ENCODE results near the gene PTPRN2.
"Not testable (repeated sequence)": the region's sequence is repeated elsewhere in the genome, so short reads cannot be mapped to it uniquely, and the experiment has no call there.

PTPRN2 gene

GRCh38 chr7:157898802-157899505 lies 688.7 kb downstream of the PTPRN2 start:
- TF ChIP-seq JUND (IDR thresholded peaks at IDR 0.05; ENCODE audit: low read depth): no peak
- in situ Hi-C loops (cut with HindIII; ENCODE audit: low pct_unique_long_range_greater_than_20kb, low sequenced_read_pairs): no loop called here
- no peak for DNase-seq (ENCODE audit: low read depth in 1 of 2, low spot score in 1 of 2)

- in situ Hi-C loops (cut with HindIII; ENCODE audit: low pct_unique_long_range_greater_than_20kb, low sequenced_read_pairs): no loop called here
- DNase-seq (ENCODE audit: low read depth in 1 of 2, low spot score in 1 of 2): no peak
Measured at GRCh38 chr7:157898261-157898660, 689.4 kb downstream of the PTPRN2 start.

GRCh38 chr7:157897681-157898080 lies 689.9 kb downstream of the PTPRN2 start:
- in situ Hi-C loops (cut with HindIII; ENCODE audit: low pct_unique_long_range_greater_than_20kb, low sequenced_read_pairs): no loop called here
- DNase-seq (ENCODE audit: low read depth in 1 of 2, low spot score in 1 of 2): no peak
- TF ChIP-seq JUND (IDR thresholded peaks at IDR 0.05; ENCODE audit: low read depth): no peak

More at GRCh38 chr7:157898261-157898660, 689.4 kb downstream of the PTPRN2 start:
- no peak for TF ChIP-seq JUND (IDR thresholded peaks at IDR 0.05; ENCODE audit: low read depth)

GRCh38 chr7:157896774-157897555 lies 690.7 kb downstream of the PTPRN2 start:
- DNase-seq (ENCODE audit: low read depth in 1 of 2, low spot score in 1 of 2): no peak
- in situ Hi-C loops (cut with HindIII; ENCODE audit: low pct_unique_long_range_greater_than_20kb, low sequenced_read_pairs): no loop called here
- no peak for TF ChIP-seq JUND (IDR thresholded peaks at IDR 0.05; ENCODE audit: low read depth)

- DNase-seq (ENCODE audit: low read depth in 1 of 2, low spot score in 1 of 2); in situ Hi-C loops (cut with HindIII; ENCODE audit: low pct_unique_long_range_greater_than_20kb, low sequenced_read_pairs): not testable (repeated sequence)
Measured at GRCh38 chr7:157896376-157896675, 691.3 kb downstream of the PTPRN2 start.

GRCh38 chr7:157895520-157896375 lies 691.9 kb downstream of the PTPRN2 start:
- no peak for DNase-seq (ENCODE audit: low read depth in 1 of 2, low spot score in 1 of 2)
- in situ Hi-C loops (cut with HindIII; ENCODE audit: low pct_unique_long_range_greater_than_20kb, low sequenced_read_pairs): no loop called here
- TF ChIP-seq JUND (IDR thresholded peaks at IDR 0.05; ENCODE audit: low read depth): no peak

- DNase-seq (ENCODE audit: low read depth in 1 of 2, low spot score in 1 of 2); in situ Hi-C loops (cut with HindIII; ENCODE audit: low pct_unique_long_range_greater_than_20kb, low sequenced_read_pairs): not testable (repeated sequence)
Measured at GRCh38 chr7:157895098-157895497, 692.5 kb downstream of the PTPRN2 start.

- in situ Hi-C loops (cut with HindIII; ENCODE audit: low pct_unique_long_range_greater_than_20kb, low sequenced_read_pairs): no loop called here
- TF ChIP-seq JUND (IDR thresholded peaks at IDR 0.05; ENCODE audit: low read depth): no peak
- no peak for DNase-seq (ENCODE audit: low read depth in 1 of 2, low spot score in 1 of 2)
Measured at GRCh38 chr7:157893535-157894044, 694.0 kb downstream of the PTPRN2 start.

GRCh38 chr7:157892751-157893523 lies 694.7 kb downstream of the PTPRN2 start:
- in situ Hi-C loops (cut with HindIII; ENCODE audit: low pct_unique_long_range_greater_than_20kb, low sequenced_read_pairs): no loop called here
- no peak for TF ChIP-seq JUND (IDR thresholded peaks at IDR 0.05; ENCODE audit: low read depth)
- DNase-seq (ENCODE audit: low read depth in 1 of 2, low spot score in 1 of 2): no peak

GRCh38 chr7:157890921-157891401 lies 696.7 kb downstream of the PTPRN2 start:
- no peak for DNase-seq (ENCODE audit: low read depth in 1 of 2, low spot score in 1 of 2)
- no peak for TF ChIP-seq JUND (IDR thresholded peaks at IDR 0.05; ENCODE audit: low read depth)
- in situ Hi-C loops (cut with HindIII; ENCODE audit: low pct_unique_long_range_greater_than_20kb, low sequenced_read_pairs): no loop called here

GRCh38 chr7:157889480-157889879 lies 698.1 kb downstream of the PTPRN2 start:
- in situ Hi-C loops (cut with HindIII; ENCODE audit: low pct_unique_long_range_greater_than_20kb, low sequenced_read_pairs): no loop called here
- DNase-seq (ENCODE audit: low read depth in 1 of 2, low spot score in 1 of 2): no peak
- TF ChIP-seq JUND (IDR thresholded peaks at IDR 0.05; ENCODE audit: low read depth): no peak

GRCh38 chr7:157888579-157888978 lies 699.0 kb downstream of the PTPRN2 start:
- no peak for TF ChIP-seq JUND (IDR thresholded peaks at IDR 0.05; ENCODE audit: low read depth)
- in situ Hi-C loops (cut with HindIII; ENCODE audit: low pct_unique_long_range_greater_than_20kb, low sequenced_read_pairs): no loop called here
- DNase-seq (ENCODE audit: low read depth in 1 of 2, low spot score in 1 of 2): no peak

Data from T47D (cell line).